GM12892 (cell line): Measurements from ENCODE around the gene CXCL13.

Experiments
- POLR2A ChIP-seq: IDR thresholded peaks from 2 replicates; pipeline ENCODE4 v1.6.1; 2011; ENCODE audit warnings: low read depth, low read length, control low read depth
- TAF1 ChIP-seq: IDR thresholded peaks from 2 replicates; pipeline ENCODE4 v1.6.1; 2011; ENCODE audit warnings: low read depth, mild to moderate bottlenecking, control low read depth, low read length, borderline replicate concordance

DNA sequence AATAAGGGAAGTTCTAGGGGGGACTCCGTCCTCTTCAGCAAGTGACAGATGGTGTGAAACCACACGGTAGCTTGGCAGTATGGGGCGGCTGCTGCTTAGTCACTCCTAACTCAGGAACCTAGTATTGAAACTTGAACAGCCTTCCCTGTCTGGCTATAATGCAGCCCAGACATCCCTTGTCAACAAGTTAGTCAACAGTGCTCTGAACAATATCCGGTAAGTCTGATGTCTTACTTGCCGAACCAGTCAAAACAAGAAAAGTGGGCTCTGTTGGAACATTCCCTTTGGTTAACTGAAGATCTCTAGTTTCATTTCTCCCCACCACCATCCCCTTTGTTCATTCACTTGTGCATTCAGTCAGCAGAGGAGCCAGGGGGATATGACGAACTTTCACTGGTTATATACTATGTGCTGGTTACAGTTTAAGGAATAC lies 18.7 kb upstream of the CXCL13 start:
- no peak for TF ChIP-seq POLR2A
- no peak for TF ChIP-seq TAF1
